ENCODE measurements around the gene NPLOC4. TPM values are rescaled to one million over a fixed set of nuclear protein-coding genes. Genes with fewer than 3 reads are reported as not detected.

The NPLOC4 gene
- total and polyA plus RNA-seq, 2 of the 13 experiments (the other 11 are each of a cell fraction or from before 2014, with no cell fraction given), result 57.0 to 97.0 TPM

DNA sequence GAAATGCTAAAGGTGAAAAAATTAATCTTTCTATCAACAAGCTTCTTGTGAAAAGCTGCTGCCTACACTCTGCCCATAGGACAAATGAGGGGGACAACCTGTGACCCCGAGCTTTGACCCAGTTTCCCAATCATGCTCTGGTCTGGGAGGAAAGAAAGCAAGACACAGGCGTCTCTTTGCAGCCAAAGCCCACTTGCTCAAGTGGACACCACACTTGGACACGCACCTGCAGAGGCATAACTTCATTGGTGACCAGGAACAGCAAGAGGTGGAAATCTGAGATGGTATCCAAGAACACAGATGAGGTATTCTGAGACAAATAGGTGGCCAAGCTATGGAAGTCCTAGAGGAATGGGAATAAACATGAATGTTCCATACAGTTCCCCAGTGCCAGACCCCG is 69.7 kb downstream of the NPLOC4 start:
- Histone ChIP-seq H3K27ac (ENCODE audit: extremely low read length, insufficient read depth, low read length) (no peak overlapping the region), H3K4me3 (replicated peaks in 1 of 3; ENCODE audit: insufficient read depth in 1 of 3, low read depth in 2 of 3, low read length in 3 of 3) (no peak overlapping the region), H3K79me2 (ENCODE audit: insufficient read depth, low read length) (no peaks in the 10 kb centered on the region), H3K36me3 (replicated peaks in 1 of 2; ENCODE audit: control insufficient read depth in 1 of 2, insufficient read depth in 2 of 2, low read length in 2 of 2) (peaks cover 59 to 85% of the 10 kb centered on the region in 2 experiments), H3K4me2 (ENCODE audit: low read depth, low read length) (no peak overlapping the region), H2AFZ (ENCODE audit: low read length) (no peak overlapping the region), H4K20me1 (ENCODE audit: insufficient read depth, low read length) (no peaks in the 10 kb centered on the region), H3K4me1 (ENCODE audit: insufficient read depth, low read length) (no peaks in the 10 kb centered on the region), H3K9me3 (ENCODE audit: low read length) (no peaks in the 10 kb centered on the region), H3K9ac (ENCODE audit: insufficient read depth, low read depth, low read length) (no peak overlapping the region), H3K27me3 (ENCODE audit: control insufficient read depth in 1 of 2, insufficient read depth in 2 of 2, low read length in 2 of 2) (no peaks in the 10 kb centered on the region)
- ATAC-seq, result no peak
- POLR2A ChIA-PET, result interaction anchor here (1.8 kb wide), 1 partner anchor 15 kb away, joined by 5 read pairs; the partner anchor contains the start of gene FAAP100
- no peak for FAIRE-seq
- BruUV-seq (replicated peaks), result no TSS peak
- 100% methylated on average over 4 of the region's 4 CpGs for WGBS (ENCODE audit: low lambda C conversion rate)
- TF ChIP-seq NFKB2 (CRISPR knock-in tag; IDR thresholded peaks at IDR 0.05; ENCODE audit: borderline replicate concordance) (no peak), ZNF44 (CRISPR knock-in tag; IDR thresholded peaks at IDR 0.05) (no peak), ZKSCAN8 (CRISPR knock-in tag; IDR thresholded peaks at IDR 0.05; ENCODE audit: borderline replicate concordance) (no peak), RBM22 (optimal IDR thresholded peaks at IDR 0.05; ENCODE audit: low read length) (peak; percentile 68)
- TF ChIP-seq, protein P1, sequence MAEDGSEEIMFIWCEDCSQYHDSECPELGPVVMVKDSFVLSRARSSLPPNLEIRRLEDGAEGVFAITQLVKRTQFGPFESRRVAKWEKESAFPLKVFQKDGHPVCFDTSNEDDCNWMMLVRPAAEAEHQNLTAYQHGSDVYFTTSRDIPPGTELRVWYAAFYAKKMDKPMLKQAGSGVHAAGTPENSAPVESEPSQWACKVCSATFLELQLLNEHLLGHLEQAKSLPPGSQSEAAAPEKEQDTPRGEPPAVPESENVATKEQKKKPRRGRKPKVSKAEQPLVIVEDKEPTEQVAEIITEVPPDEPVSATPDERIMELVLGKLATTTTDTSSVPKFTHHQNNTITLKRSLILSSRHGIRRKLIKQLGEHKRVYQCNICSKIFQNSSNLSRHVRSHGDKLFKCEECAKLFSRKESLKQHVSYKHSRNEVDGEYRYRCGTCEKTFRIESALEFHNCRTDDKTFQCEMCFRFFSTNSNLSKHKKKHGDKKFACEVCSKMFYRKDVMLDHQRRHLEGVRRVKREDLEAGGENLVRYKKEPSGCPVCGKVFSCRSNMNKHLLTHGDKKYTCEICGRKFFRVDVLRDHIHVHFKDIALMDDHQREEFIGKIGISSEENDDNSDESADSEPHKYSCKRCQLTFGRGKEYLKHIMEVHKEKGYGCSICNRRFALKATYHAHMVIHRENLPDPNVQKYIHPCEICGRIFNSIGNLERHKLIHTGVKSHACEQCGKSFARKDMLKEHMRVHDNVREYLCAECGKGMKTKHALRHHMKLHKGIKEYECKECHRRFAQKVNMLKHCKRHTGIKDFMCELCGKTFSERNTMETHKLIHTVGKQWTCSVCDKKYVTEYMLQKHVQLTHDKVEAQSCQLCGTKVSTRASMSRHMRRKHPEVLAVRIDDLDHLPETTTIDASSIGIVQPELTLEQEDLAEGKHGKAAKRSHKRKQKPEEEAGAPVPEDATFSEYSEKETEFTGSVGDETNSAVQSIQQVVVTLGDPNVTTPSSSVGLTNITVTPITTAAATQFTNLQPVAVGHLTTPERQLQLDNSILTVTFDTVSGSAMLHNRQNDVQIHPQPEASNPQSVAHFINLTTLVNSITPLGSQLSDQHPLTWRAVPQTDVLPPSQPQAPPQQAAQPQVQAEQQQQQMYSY (CRISPR knock-in tag; IDR thresholded peaks at IDR 0.05), result no peak
- CTCF ChIA-PET (ENCODE audit: low intra/inter-chr PET ratio, low total read pairs), result no interaction called here
- no peak for DNase-seq (ENCODE audit: low spot score)
- in situ Hi-C loops (cut with HindIII; ENCODE audit: extremely low pct_ligation_motif_present, low pct_unique_long_range_greater_than_20kb) (no loop called here), intact Hi-C loops (cut with micrococcal nuclease; ENCODE audit: unreplicated experiment) (no loop called here)

Data from HepG2 (cell line).